Measurements from ENCODE around the gene TBC1D13.

GRCh38 chr9:128819716-128820664 lies 32.9 kb downstream of the TBC1D13 start:
- no peak for TF ChIP-seq CTCF (IDR thresholded peaks at IDR 0.05)
- TF ChIP-seq EZH2 (IDR thresholded peaks at IDR 0.05; ENCODE audit: borderline replicate concordance, insufficient read depth, low read depth, low read length, poor library complexity, severe bottlenecking), result no peak

Measured in B cell (primary cell).